PC-3 (cell line): ENCODE measurements around the gene CDK14.

Experiments
- CTCF ChIP-seq: fragments of 300-600 bp; sonication (generic); conservative IDR thresholded peaks from 2 replicates; pipeline ENCODE4 v1.5.1; 2017; ENCODE audit warnings: antibody characterized with exemption, low read depth, mild to moderate bottlenecking, low read length
- EZH2 ChIP-seq: fragments of 300-600 bp; sonication (generic); IDR thresholded peaks from one replicate; pipeline ENCODE4 v1.6.1; 2017; ENCODE audit warnings: antibody characterized with exemption, mild to moderate bottlenecking, low read length; ENCODE audit not compliant: unreplicated experiment

- TF ChIP-seq EZH2 (no peak), CTCF (no peak)
Measured at GRCh38 chr7:91230100-91230499, 634.0 kb downstream of the CDK14 start.
